Brain microvascular endothelial cell (primary cell): Measurements from ENCODE around the gene IGFN1.
"Not testable (repeated sequence)": the region's sequence is repeated elsewhere in the genome, so short reads cannot be mapped to it uniquely, and the experiment has no call there.

Experiments used
- DNase-seq: peaks from one replicate; pipeline ENCODE4 v3.0.0-alpha.2; 2020
- H3K27ac ChIP-seq: fragments of 250-450 bp; sonication (Bioruptor Pico); 2 replicates; pipeline ENCODE4 v1.5.1; 2020; ENCODE audit warnings: mild to moderate bottlenecking, moderate library complexity
- H3K27me3 ChIP-seq: fragments of 250-450 bp; sonication (Bioruptor Pico); replicated peaks from 2 replicates; pipeline ENCODE4 v1.5.1; 2020; ENCODE audit warnings: mild to moderate bottlenecking
- H3K36me3 ChIP-seq: fragments of 250-450 bp; sonication (Bioruptor Pico); replicated peaks from 2 replicates; pipeline ENCODE4 v1.5.1; 2020; ENCODE audit warnings: mild to moderate bottlenecking
- H3K4me3 ChIP-seq: 2 replicates; pipeline ENCODE4 v1.5.1; 2011; ENCODE audit warnings: low read depth, mild to moderate bottlenecking, control low read depth, low read length, moderate library complexity
- CTCF ChIP-seq: IDR thresholded peaks from 2 replicates; pipeline ENCODE4 v1.5.1; 2011; ENCODE audit warnings: low read depth, mild to moderate bottlenecking, moderate library complexity, low read length, control low read depth, inconsistent platforms; ENCODE audit errors: missing control alignments
- in situ Hi-C: cut with HindIII; loops from 2 replicates; pipeline ENCODE4 v1.10.0; 2017; ENCODE audit warnings: low sequenced_read_pairs, low pct_ligation_motif_present

The IGFN1 gene

GRCh38 chr1:201156346-201156745, 34.3 kb upstream of the IGFN1 start:
- in situ Hi-C loops: no loop called here
- peaks cover 3% of the 10 kb centered on the region for H3K36me3 ChIP-seq
- TF ChIP-seq CTCF: no peak
- no peak for DNase-seq
- no peak overlapping the region for H3K4me3 ChIP-seq
- no peaks in the 10 kb centered on the region for H3K27me3 ChIP-seq
- no peak overlapping the region for H3K27ac ChIP-seq

DNA sequence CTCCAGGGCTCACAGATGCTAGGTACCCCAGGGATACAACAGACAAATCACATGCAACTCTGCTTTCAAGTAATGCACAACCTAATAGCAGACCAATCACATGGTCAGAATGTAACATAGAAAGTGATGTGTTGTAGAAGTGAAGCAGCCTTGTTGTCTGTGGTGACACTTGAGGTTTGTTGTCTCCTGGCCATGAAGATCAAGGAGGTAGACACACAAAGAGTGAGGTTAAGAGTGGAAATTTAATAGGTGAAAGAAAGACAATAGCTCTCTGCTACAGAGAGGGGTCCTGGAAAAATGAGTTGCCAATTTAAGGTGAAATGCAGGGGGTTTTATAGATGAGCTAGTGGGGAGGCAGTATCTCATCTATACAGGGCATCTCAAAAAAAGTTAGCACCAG, 33.8 kb upstream of the IGFN1 start:
- H3K27ac ChIP-seq: no peak overlapping the region
- no peak for DNase-seq
- H3K36me3 ChIP-seq: no peaks in the 10 kb centered on the region
- H3K27me3 ChIP-seq: no peaks in the 10 kb centered on the region
- no peak overlapping the region for H3K4me3 ChIP-seq
- in situ Hi-C loops: no loop called here
- no peak for TF ChIP-seq CTCF

GRCh38 chr1:201157949-201158348, 32.7 kb upstream of the IGFN1 start:
- H3K27me3 ChIP-seq: no peaks in the 10 kb centered on the region
- TF ChIP-seq CTCF: no peak
- H3K4me3 ChIP-seq: no peak overlapping the region
- H3K27ac ChIP-seq: no peak overlapping the region
- no peak for DNase-seq
- in situ Hi-C loops: no loop called here
- H3K36me3 ChIP-seq: no peaks in the 10 kb centered on the region

GRCh38 chr1:201163036-201163435, 27.6 kb upstream of the IGFN1 start:
- DNase-seq, in situ Hi-C loops, H3K36me3 ChIP-seq, H3K27ac ChIP-seq, H3K4me3 ChIP-seq, H3K27me3 ChIP-seq: not testable (repeated sequence)

GRCh38 chr1:201163707-201164106, 26.9 kb upstream of the IGFN1 start:
- no peaks in the 10 kb centered on the region for H3K36me3 ChIP-seq
- H3K4me3 ChIP-seq: no peak overlapping the region
- H3K27me3 ChIP-seq: no peaks in the 10 kb centered on the region
- DNase-seq: no peak
- in situ Hi-C loops: no loop called here
- TF ChIP-seq CTCF: no peak
- H3K27ac ChIP-seq: no peak overlapping the region

GRCh38 chr1:201164645-201165044, 26.0 kb upstream of the IGFN1 start:
- no peaks in the 10 kb centered on the region for H3K27me3 ChIP-seq
- in situ Hi-C loops: no loop called here
- H3K36me3 ChIP-seq: no peaks in the 10 kb centered on the region
- TF ChIP-seq CTCF: no peak
- DNase-seq: no peak
- H3K27ac ChIP-seq: no peak overlapping the region
- no peak overlapping the region for H3K4me3 ChIP-seq
